ENCODE data around the gene RBP5.
"Not testable (repeated sequence)": the region's sequence is repeated elsewhere in the genome, so short reads cannot be mapped to it uniquely, and the experiment has no call there.

Gene RBP5

GRCh38 chr12:7122811-7123769 is 5.6 kb downstream of the RBP5 start:
- no peak for DNase-seq (ENCODE audit: low spot score)

DNA sequence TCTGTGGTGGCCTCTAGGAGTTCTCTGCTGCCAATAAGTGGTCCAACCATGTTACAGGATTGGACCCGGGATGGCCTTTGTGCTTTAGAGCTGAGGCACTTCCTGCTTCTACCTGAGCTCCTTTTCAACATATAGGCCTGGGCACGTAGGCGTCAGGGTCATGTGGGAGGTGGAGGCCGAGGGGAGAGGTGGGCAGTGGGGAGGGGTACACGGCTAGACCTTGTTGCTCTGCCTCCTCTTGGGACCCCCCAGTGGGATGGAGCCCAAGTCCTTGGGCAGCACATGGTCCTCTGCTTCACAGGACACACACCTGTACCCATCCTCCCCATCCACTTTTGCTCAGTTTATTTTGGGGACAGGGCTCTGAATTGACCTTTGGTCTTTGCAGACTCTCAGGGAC is 7.4 kb downstream of the RBP5 start:
- DNase-seq (ENCODE audit: low spot score): no peak

DNA sequence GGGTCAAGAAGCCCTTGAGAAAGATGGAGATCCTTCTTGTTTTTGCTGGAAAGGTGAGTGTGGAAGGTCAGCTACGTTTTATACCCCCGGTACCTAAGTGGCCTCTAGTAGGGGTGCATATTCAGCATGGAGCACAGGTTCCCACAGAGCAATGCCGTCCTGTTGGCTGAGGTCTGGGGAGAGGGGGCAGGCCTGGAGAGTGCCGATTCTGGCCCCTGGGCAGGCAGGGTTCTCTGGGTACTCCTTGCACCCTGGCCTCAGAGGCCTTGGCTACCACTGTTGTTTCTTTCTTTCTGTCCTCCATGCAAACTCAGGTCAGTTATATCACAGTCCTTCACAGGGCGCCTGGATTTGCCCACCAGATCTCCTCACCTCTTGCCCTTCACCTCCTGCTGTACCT is 8.5 kb downstream of the RBP5 start:
- no peak for DNase-seq (ENCODE audit: low spot score)

DNA sequence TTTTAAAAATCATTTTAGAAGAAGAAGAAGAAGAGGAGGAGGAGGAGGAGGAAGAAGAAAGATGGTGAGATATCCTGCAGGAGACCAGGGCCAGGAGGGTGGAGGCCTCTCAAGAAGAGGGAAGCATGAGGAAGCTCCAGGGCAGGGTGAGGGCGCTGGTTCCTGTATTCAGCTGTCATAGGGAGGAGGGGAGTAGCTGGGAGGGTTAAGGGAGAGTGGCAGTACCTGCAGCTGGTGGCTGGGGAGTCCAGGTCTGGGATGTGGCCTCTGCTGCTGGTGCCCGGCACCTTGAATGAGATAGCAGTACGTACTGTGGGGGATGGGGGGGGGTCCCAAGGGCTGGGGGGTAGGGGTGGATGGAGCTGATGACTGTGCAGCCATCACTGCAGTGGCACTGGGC is 9.8 kb downstream of the RBP5 start:
- DNase-seq (ENCODE audit: low spot score): no peak

DNA sequence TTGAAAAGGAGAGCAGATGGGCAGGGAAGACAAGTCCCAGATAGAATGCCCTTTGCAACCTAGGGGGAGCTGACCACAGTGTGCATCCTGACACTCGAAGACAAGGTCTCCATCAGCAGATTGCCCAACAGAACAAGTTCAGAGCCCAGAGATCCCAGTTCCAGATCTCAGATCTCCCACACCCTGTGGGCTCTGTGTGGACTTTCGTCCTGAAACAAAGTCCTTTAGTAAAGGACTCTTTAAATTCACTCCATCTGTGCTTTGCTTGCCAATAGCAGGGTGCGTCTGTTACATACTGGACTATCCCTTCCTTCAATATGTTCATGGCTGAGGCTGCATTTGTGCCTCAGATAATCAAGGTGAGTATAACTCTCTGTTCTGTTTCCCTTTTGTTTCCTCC is 11.0 kb downstream of the RBP5 start:
- no peak for DNase-seq (ENCODE audit: low spot score)

- DNase-seq (ENCODE audit: low spot score): no peak
These were observed 11.8 kb downstream of the RBP5 start for GRCh38 chr12:7116916-7117315.

- no peak for DNase-seq (ENCODE audit: low spot score)
These were observed 12.5 kb downstream of the RBP5 start for GRCh38 chr12:7116196-7116595.

GRCh38 chr12:7114851-7115250 is 13.8 kb downstream of the RBP5 start:
- DNase-seq (ENCODE audit: low spot score): no peak

GRCh38 chr12:7114008-7114407 is 14.7 kb downstream of the RBP5 start:
- DNase-seq (ENCODE audit: low spot score): no peak

DNA sequence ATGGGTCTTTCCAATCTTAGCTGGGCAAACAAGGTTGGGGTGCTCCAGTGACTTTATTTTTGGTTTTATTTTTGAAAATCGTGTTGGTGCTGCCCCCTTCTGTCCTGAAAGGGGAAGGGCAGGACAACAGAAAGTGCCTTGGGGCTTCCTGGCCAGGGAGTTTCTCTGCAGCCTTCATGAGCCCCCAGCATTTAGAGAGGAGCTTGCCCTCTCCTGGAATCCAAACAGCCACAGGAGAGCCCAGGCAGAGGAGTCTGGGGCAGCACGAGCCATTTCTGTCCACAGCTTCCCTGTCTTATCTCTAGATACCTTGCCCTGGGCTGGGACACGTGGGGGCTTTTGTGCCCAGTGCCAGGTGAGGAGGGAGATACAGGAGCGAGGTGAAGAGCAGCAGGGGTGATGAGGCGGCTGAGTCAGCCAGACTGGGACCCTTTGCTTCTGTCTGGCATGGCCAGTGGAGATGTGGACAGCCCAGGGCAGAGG is 15.3 kb downstream of the RBP5 start:
- peak; percentile 68 for DNase-seq (ENCODE audit: low spot score)

DNA sequence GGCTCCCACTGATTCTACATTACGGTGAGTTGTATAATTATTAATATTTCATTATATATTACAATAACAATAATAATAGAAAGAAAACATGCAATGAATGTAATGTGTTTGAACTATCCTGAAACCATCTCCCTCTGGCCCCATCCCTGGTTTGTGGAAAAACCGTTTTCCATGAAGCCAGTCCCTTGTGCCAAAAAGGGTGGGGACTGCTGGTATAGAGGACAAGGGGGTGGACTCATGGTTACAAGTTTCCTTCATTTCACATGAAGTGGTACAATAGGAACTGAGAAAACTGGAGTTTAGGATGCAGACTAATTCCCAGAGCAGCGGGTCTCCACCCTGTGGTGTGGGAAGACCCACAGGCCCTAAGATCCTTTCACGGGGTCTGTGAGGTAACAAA is 16.6 kb downstream of the RBP5 start:
- DNase-seq (ENCODE audit: low spot score): no peak

DNA sequence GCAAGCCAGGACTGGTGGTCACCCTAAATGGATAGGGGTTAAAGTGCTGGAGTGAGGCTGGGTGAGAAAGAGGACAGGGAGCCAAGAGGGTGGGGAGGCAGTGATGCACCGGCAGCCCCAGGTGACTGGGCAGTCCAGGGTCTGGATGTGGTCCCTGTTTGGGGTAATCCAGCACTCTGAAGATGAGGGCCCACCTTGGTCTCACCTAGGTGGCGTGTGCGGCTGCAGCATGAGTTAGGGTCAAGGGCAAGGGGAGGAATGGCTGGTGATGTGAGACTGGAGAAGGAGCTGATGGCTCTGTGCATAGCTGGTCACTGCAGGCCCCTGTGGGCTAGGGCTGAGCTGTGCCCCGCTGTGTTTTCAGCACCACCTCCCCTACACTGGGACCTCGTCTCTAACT is 18.0 kb downstream of the RBP5 start:
- no peak for DNase-seq (ENCODE audit: low spot score)

- DNase-seq (ENCODE audit: low spot score): no peak
These were observed 19.1 kb downstream of the RBP5 start for GRCh38 chr12:7109572-7109920.

- DNase-seq (ENCODE audit: low spot score): peak; percentile 84
These were observed 19.7 kb downstream of the RBP5 start, which contains the start of gene C1RL for GRCh38 chr12:7108796-7109571. Gene C1RL, minus strand, starts transcription at chr12:7109214. Its CDS starts 34 bp downstream, at chr12:7109180.

DNA sequence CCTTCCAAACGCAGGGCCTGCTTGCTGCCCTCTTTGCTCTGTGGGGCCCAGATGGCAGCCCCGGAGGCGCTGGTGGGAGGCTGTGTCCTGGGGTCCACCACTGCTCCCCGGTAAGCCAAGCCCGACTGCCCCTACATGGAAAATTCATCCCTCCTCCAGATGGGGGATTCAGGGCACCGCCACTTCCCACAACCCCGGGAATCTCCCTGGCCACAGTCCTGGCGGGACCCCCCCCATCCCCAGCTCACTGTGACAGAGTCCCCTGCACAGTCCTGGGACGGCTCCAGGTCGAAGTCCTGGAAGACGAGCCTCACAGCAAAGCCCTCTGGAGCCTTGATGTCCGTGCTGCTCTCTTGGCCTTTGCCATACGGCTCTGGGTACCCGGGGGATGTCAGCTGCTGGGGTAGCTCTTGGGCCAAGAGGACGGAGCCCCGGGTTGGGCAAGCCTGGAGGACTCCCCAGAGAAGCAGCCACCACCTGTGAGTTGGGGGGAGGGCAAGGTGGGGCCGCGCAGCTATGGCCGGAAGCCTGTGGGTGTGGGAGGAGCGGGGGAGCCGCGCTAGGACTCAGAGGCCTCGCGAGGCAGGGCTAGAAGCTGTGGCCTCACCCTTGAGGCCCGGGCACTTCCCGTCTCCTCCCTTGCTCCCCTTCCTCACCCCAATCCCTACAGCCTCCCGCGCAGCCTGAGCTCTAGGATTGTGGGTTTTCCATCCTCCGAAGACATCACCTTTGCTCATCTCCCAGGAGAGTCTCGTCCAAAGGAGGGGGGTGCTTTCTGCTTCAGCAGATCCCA is 20.5 kb downstream of the RBP5 start:
- DNase-seq (ENCODE audit: low spot score): peak; percentile 73

- no peak for DNase-seq (ENCODE audit: low spot score)
These were observed 21.1 kb downstream of the RBP5 start for GRCh38 chr12:7107636-7108002.

DNA sequence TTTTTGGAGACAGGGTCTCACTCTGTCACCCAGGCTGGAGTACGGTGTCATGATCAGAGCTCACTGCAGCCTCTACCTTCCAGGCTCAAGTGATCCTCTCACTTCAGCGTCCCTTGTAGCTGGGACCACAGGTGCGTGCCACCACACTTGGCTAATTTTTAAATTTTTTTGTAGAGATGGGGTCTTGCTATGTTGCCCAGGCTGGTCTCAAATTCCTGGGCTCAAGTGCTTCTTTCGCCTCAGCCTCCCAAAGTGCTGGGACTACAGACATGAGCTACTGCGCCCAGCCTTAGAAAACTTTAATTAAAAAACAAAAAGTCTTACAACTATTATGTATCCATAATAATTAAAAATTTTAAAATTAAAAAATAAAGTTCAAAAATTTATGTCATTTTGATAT is 21.5 kb downstream of the RBP5 start:
- not testable (repeated sequence) for DNase-seq (ENCODE audit: low spot score)

GRCh38 chr12:7106082-7106481 is 22.6 kb downstream of the RBP5 start:
- no peak for DNase-seq (ENCODE audit: low spot score)

GRCh38 chr12:7103837-7104584 is 24.7 kb downstream of the RBP5 start:
- DNase-seq (ENCODE audit: low spot score): no peak

GRCh38 chr12:7102582-7102981 is 26.1 kb downstream of the RBP5 start:
- DNase-seq (ENCODE audit: low spot score): no peak

DNA sequence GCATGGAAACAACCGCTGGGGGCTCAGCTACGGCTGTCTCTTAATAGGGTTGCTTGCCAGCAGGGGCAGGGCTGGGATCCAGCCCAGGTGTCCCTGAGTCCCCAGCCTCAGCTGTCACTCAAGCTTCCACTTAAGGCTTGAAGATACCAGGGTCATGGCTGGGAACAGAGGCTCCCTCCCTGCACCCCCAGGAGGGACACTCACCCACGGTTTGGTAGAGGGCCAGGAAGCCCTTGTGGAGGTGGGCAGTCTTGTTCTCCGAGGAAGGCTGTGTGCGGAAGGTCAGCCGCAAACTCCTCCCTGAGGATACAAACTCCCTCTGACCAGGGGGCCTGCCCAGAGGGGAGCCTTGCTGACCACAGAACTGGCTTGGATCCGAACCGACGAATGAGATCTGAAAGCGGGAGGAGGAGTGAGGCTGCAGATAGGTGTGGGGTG is 27.0 kb downstream of the RBP5 start:
- no peak for DNase-seq (ENCODE audit: low spot score)
